IPS DF 6.9 (cell line): Measurements from ENCODE around the gene ACACA.

ENCODE experiments used
- DNase-seq: peaks from one replicate; pipeline ENCODE4 v3.0.0-alpha.2; 2013; ENCODE audit warnings: low read depth, low spot score
- H3K27ac ChIP-seq: one replicate; pipeline ENCODE4 v1.5.1; 2013; ENCODE audit warnings: low read length, control low read depth
- H3K27me3 ChIP-seq: 2 replicates; pipeline ENCODE4 v1.6.1; 2013; ENCODE audit warnings: mild to moderate bottlenecking, low read length; ENCODE audit not compliant: control insufficient read depth, insufficient read depth
- H3K36me3 ChIP-seq: 2 replicates; pipeline ENCODE4 v1.6.1; 2013; ENCODE audit warnings: low read length; ENCODE audit not compliant: control insufficient read depth, insufficient read depth
- H3K4me1 ChIP-seq: 2 replicates; pipeline ENCODE4 v1.6.1; 2013; ENCODE audit warnings: low read length; ENCODE audit not compliant: control insufficient read depth, insufficient read depth
- H3K4me3 ChIP-seq: 2 replicates; pipeline ENCODE4 v1.5.1; 2013; ENCODE audit warnings: mild to moderate bottlenecking, low read length
- H3K9me3 ChIP-seq: 2 replicates; pipeline ENCODE4 v1.6.1; 2013; ENCODE audit warnings: low read length, inconsistent platforms; ENCODE audit not compliant: control insufficient read depth, insufficient read depth
- WGBS: extraction: QIAGEN DNeasy Blood & Tissue Kit; methylation state at CpG from one replicate; pipeline ENCODE4 v1.1.7; 2013; ENCODE audit warnings: mixed read lengths, missing lambda C conversion rate; ENCODE audit not compliant: insufficient read length, insufficient coverage; 5-methylcytosine and 5-hydroxymethylcytosine counted together

The ACACA gene

DNA sequence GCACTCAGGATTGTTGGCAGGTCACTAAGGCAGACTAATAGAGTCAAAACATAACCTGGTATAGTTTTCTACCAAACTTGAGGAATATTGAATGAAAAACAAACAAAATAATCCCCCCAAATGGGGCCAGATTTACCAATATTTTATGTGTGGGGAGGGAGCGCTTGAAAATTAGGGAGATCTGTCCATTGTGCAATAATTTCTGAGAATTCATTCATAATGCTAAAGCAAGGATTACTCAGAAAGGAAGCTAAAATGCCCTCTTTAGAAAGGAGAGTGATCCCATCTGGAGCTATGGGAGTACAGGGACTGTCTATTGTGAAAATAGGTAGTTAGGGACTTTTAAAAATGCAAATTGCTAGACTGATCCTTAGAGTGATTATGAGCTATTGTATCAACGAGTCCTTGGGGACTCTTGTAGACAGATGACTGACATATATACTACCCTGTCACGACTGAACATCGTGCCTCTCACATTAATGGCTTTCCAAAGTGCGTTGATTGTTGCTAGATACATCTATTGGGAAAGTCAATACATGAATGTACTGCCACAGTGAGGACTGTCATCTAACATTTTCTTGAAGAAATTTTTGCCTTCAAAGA, 264.2 kb downstream of the ACACA start:
- no peak for DNase-seq
- no peaks in the 10 kb centered on the region for H3K9me3 ChIP-seq
- no peak overlapping the region for H3K27ac ChIP-seq
- H3K27me3 ChIP-seq: no peaks in the 10 kb centered on the region
- WGBS: no CpG with 5 or more reads among the region's 5 CpGs
- no peaks in the 10 kb centered on the region; the same call in 1 of the 2 replicates for H3K36me3 ChIP-seq
- H3K4me3 ChIP-seq: no peak overlapping the region
- H3K4me1 ChIP-seq: peaks cover 3% of the 10 kb centered on the region; the same call in 1 of the 2 replicates

DNA sequence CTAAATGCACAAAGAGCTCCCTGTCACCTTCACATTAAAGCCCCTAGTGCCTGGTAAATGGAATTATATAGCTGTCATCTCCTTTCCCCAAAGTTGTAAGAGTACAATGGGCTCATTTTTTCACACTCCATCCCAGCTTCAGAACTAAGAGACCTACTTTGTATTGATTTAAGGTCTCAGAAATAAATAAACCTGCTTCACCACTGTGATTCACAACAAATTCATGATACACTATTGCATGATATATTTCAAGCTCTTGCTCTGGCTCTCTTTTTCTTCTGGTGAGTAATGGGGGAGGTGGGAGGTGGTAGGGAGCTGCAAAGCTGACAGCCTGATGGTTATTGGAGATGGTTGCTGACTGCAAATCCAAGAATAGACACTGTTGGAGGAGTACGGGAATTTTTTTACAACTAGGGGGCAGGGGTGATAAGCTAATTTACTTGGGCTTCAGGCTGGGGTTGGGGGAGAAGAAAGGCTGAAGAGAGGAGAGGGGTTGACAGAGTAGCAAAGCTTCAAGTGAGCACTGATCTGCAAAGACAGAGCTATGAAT, 268.0 kb downstream of the ACACA start:
- DNase-seq: no peak
- H3K36me3 ChIP-seq: no peaks in the 10 kb centered on the region; the same call in 1 of the 2 replicates
- H3K27me3 ChIP-seq: no peaks in the 10 kb centered on the region
- H3K4me1 ChIP-seq: peaks cover 1% of the 10 kb centered on the region; the same call in 1 of the 2 replicates
- H3K4me3 ChIP-seq: no peak overlapping the region
- H3K27ac ChIP-seq: no peak overlapping the region
- WGBS: no CpG with 5 or more reads among the region's 1 CpG
- H3K9me3 ChIP-seq: no peaks in the 10 kb centered on the region

DNA sequence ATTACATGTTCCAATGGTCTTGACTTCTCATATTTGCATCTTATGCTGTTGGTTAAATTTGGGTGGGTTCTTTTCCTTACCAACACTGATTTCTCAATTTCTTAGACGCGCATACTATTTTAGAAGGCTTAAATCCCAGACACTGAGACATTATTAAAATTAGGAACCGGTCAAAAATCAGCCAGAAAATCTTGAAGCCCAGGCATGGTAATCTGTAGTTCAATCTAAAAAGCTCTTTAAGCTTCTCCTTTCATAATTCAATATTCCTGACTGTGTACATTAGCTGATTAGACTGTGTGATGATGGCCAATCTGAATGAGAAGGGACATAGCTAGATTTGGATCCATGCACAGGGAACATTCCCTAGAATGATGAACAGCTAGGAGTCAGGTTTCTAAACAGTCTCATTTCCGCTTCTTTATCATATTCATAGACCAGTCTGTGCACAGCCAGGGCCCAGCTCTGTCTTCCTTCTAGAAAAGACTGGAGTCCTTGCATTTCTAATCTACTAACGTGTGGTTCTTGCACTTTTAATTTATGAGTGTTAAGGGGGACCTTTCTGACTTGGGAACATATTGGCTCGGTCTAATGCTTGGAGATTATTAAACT, 268.6 kb downstream of the ACACA start:
- Histone ChIP-seq H3K27ac (no peak overlapping the region), H3K36me3 (no peaks in the 10 kb centered on the region; the same call in 1 of the 2 replicates), H3K4me3 (no peak overlapping the region), H3K9me3 (no peaks in the 10 kb centered on the region), H3K4me1 (peaks cover 1% of the 10 kb centered on the region; the same call in 1 of the 2 replicates), H3K27me3 (no peaks in the 10 kb centered on the region)
- WGBS: no CpG with 5 or more reads among the region's 6 CpGs
- no peak for DNase-seq

DNA sequence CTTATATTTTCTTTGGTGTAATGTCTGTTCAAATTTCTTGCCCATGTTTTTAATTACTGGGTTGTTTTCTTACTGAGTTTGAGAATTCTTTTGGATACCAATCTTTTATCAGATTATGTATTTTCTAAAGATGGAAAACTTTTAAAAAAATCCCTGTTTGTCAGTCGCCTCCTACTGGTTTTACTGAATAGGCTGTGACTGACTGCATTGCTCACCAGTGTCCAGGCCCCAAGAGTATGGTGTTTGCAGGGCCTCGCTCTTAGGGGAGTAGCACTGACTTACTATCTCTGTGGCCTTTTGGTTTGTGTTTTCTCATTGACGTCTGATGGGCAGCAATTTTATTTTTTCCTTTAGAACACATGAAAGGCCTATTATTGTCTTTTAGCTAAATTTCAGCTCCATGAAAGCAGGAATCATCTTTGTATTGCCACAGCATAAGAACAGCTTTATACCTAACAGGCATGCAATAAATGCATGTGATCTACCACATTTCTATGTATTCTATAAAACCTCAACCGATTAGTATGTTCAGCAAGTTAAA, 269.5 kb downstream of the ACACA start:
- no CpG with 5 or more reads among the region's 4 CpGs for WGBS
- Histone ChIP-seq H3K36me3 (no peaks in the 10 kb centered on the region; the same call in 1 of the 2 replicates), H3K9me3 (no peaks in the 10 kb centered on the region), H3K27me3 (no peaks in the 10 kb centered on the region), H3K4me1 (peaks cover 1% of the 10 kb centered on the region; the same call in 1 of the 2 replicates), H3K4me3 (no peak overlapping the region), H3K27ac (no peak overlapping the region)
- DNase-seq: no peak

DNA sequence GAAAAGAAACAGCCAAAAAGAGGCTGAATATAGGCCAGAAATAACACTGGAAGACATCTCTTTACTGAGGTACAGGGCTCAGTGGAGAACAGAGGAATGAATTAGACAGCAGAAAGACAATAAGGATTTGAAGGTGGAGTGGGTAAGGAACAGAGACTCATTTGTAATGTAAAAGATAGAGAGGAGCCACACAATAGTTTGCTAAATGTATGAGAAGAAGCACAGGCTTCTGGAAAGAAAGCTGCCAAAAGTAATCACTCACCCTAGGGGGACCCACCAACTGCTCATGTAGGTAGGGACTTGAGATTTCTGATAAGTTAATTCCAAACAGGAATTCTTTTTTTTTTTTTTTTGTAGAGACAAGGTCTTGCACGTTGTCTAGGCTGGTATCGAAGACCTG, 271.1 kb downstream of the ACACA start:
- Histone ChIP-seq H3K36me3 (no peaks in the 10 kb centered on the region; the same call in 1 of the 2 replicates), H3K4me1 (peaks cover 1% of the 10 kb centered on the region; the same call in 1 of the 2 replicates), H3K27me3 (no peaks in the 10 kb centered on the region), H3K4me3 (no peak overlapping the region), H3K27ac (no peak overlapping the region), H3K9me3 (no peaks in the 10 kb centered on the region)
- no CpG with 5 or more reads among the region's 2 CpGs for WGBS
- DNase-seq: no peak

DNA sequence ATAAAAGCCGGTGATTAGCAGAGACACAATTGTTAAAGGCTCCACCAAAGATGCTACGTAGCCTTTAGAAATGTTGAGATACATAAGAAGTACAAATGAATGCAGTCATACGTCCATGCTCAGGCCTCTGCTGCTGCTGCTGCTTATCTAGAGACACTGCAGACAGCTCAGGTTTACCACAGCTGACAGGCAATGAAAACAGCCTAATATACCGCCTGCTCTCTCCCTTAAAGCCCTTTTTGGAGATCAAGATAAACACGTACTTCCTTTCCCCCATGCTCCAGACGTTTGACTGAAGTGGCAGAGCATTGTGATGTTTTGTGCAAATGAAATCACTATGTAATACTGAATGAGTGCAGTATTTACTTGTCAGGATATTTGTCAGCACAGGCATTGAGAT, 272.6 kb downstream of the ACACA start:
- peaks cover 1% of the 10 kb centered on the region; the same call in 1 of the 2 replicates for H3K4me1 ChIP-seq
- H3K9me3 ChIP-seq: no peaks in the 10 kb centered on the region
- WGBS: no CpG with 5 or more reads among the region's 6 CpGs
- H3K36me3 ChIP-seq: peaks cover 4% of the 10 kb centered on the region; the same call in 1 of the 2 replicates
- no peak overlapping the region for H3K27ac ChIP-seq
- no peak overlapping the region for H3K4me3 ChIP-seq
- no peak for DNase-seq
- no peaks in the 10 kb centered on the region for H3K27me3 ChIP-seq

DNA sequence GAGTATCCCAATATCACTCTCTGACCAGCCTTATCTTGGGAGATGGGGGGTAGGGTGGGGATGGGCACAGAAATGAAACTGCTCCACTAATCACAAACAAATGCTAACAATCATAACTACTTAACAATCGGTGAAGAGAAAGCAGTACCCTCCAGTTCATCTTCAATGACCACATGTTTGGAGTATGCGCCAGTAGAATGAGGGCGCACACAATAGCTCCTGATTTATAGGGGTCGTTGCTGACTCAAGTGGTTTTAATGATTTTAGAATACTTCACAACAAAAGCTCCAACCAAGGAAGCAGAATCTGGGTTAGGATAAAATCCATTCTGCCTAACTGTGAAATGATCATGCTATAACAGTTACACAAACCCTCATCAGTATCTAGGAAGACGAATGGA, 273.5 kb downstream of the ACACA start:
- Histone ChIP-seq H3K27ac (no peak overlapping the region), H3K27me3 (no peaks in the 10 kb centered on the region), H3K4me3 (no peak overlapping the region), H3K36me3 (peaks cover 4% of the 10 kb centered on the region; the same call in 1 of the 2 replicates), H3K9me3 (no peaks in the 10 kb centered on the region), H3K4me1 (peaks cover 1% of the 10 kb centered on the region; the same call in 1 of the 2 replicates)
- DNase-seq: no peak
- no CpG with 5 or more reads among the region's 5 CpGs for WGBS

DNA sequence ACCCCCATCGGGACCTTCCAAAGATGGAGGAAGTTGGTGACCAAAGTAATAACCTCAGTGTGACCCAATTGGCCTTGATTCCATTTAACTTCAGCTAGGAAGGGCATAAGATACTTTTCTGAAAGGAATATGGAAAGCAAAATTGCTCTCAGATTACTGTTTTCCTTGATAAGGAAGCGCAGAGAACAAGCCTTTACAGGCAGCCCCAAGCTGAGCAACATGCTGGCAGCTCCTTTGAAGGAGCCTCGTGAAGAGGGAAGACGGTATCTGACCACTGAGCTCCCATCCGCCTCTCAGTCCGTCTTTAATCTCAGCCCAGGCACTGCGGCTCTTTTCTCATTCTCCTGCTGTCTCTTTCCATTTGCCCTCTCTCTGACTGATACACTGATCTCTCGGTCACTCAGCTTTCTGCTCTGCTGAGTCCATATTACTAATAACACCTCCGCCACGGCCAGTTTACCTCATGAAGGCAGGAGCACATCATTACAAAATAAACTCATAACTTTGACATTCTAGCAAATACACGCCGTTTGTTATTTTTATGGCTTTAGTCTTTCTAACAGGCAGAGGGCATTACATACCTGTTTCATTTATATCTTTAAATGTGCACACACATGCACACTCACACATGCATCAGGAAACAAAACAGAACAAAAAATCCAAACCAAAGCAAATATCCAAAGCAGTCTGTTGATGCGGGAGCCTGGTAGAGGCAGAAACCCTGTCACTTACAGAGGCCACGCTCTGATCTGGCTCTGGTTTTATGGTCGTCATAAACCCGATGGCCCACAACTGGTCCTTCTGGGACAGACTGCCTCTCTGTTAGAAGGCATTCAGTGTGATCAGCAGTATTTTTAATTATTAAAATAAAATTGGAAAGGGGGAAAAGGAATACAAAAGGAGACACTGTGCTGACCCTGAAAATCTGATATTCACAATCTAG, 274.7 kb downstream of the ACACA start:
- Histone ChIP-seq H3K27me3 (no peaks in the 10 kb centered on the region), H3K4me3 (no peak overlapping the region), H3K9me3 (no peaks in the 10 kb centered on the region), H3K36me3 (peaks cover 4% of the 10 kb centered on the region; the same call in 1 of the 2 replicates), H3K27ac (no peak overlapping the region), H3K4me1 (peaks cover 1% of the 10 kb centered on the region; the same call in 1 of the 2 replicates)
- WGBS: no CpG with 5 or more reads among the region's 16 CpGs
- DNase-seq: no peak

DNA sequence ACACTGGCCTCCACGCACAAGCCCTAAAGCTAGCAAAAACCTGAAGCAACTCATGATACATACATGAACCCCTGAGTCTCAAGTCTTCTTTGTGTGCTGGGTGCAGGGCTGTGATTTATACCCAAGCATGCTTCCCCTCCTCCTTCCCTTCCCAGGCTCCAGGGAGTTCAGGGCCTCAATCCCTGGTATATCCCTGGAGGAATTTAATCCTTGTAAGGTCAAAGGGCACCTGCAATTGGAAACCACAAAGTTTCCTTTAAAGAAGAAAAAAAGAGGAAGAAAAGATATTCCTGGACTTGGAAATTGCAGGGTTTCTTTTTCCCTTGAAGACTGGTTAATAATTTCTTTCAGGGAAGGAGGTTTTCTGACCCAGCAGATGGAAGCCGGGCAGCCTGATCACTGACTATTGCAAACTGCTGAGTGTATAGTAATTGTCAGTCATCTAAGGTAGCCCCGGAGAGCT, 275.6 kb downstream of the ACACA start:
- Histone ChIP-seq H3K4me3 (no peak overlapping the region), H3K27ac (no peak overlapping the region), H3K9me3 (no peaks in the 10 kb centered on the region), H3K36me3 (peaks cover 4% of the 10 kb centered on the region; the same call in 1 of the 2 replicates), H3K27me3 (no peaks in the 10 kb centered on the region), H3K4me1 (peaks cover 1% of the 10 kb centered on the region; the same call in 1 of the 2 replicates)
- WGBS: no CpG with 5 or more reads among the region's 3 CpGs
- DNase-seq: no peak

DNA sequence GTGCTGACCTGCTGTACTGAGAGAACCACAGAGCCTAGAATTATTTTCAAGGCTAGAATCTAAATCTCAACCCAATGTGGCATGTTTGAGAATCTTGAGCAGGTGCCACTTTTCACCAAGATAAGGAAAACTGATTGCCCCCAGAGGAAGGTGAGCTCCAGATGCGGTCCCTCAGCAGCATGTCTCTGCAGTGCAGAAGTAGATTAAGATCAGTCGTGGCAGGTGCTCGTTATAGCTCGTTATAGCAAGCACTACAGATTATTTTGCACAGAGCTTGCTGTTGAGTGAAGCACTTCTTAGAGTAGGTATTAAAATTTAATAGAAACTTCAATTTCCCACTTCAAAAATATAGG, 281.8 kb downstream of the ACACA start:
- no CpG with 5 or more reads among the region's 4 CpGs for WGBS
- no peak overlapping the region for H3K27ac ChIP-seq
- peaks cover 11% of the 10 kb centered on the region; the same call in 1 of the 2 replicates for H3K36me3 ChIP-seq
- H3K4me1 ChIP-seq: no peaks in the 10 kb centered on the region
- H3K9me3 ChIP-seq: no peaks in the 10 kb centered on the region
- H3K4me3 ChIP-seq: no peak overlapping the region
- DNase-seq: no peak
- no peaks in the 10 kb centered on the region for H3K27me3 ChIP-seq
